ENCODE measurements around the gene BCL2L11.

DNA sequence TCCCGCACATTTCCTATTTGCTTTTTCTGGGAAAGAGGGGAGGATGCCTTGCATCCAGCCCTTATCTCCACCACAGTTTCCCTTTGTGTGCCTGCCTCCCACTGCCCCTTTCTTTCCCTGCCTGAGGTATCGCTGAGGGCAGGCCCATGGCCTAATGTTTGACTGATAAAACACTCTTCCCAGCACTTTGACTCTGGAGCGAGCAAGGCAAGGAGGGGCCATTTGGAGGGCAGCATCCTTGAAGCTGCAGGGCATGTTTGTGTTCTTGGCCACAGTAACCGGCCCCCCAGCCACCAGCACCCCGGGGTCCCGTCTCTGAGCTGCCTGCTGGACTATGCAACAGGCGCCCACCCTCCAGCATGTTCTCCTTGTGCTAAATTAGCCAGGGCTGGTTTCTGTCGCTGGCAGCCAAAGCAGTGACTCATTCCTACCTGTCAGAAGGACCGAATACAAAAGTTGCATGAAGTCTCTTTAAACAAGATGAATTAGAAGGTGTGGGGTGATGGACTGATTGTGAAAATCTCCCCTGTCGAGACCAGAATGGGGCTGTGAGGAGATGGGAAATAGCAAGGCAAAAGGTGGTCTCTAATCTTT, 50.7 kb downstream of the BCL2L11 start:
- TF ChIP-seq, protein P1, sequence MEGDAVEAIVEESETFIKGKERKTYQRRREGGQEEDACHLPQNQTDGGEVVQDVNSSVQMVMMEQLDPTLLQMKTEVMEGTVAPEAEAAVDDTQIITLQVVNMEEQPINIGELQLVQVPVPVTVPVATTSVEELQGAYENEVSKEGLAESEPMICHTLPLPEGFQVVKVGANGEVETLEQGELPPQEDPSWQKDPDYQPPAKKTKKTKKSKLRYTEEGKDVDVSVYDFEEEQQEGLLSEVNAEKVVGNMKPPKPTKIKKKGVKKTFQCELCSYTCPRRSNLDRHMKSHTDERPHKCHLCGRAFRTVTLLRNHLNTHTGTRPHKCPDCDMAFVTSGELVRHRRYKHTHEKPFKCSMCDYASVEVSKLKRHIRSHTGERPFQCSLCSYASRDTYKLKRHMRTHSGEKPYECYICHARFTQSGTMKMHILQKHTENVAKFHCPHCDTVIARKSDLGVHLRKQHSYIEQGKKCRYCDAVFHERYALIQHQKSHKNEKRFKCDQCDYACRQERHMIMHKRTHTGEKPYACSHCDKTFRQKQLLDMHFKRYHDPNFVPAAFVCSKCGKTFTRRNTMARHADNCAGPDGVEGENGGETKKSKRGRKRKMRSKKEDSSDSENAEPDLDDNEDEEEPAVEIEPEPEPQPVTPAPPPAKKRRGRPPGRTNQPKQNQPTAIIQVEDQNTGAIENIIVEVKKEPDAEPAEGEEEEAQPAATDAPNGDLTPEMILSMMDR (conservative IDR thresholded peaks at IDR 0.05 in 1 of 2, IDR thresholded peaks at IDR 0.05 in 1 of 2; ENCODE audit: extremely low read depth in 1 of 2, insufficient read depth in 1 of 2, low read depth in 1 of 2, low read length in 2 of 2): no peak
- TF ChIP-seq EZH2 (IDR thresholded peaks at IDR 0.05; ENCODE audit: borderline replicate concordance, low read length): no peak

Measured in mammary epithelial cell (primary cell).